Breast epithelium (tissue), 3 donors: ENCODE measurements around the gene ERCC6L.

Source experiments
- CTCF ChIP-seq, 3 donors: fragments of 450-650 bp; IDR thresholded peaks; one replicate each; pipeline ENCODE4 v1.5.1; 2016 to 2017; ENCODE audit warnings: antibody characterized with exemption in 3 of 3, mild to moderate bottlenecking in 3 of 3, moderate library complexity in 3 of 3
- POLR2A ChIP-seq: fragments of 450-650 bp; IDR thresholded peaks from one replicate; pipeline ENCODE4 v1.6.1; 2016; ENCODE audit warnings: antibody characterized with exemption, mild to moderate bottlenecking, moderate library complexity

- no peak for TF ChIP-seq POLR2A
- no peak for TF ChIP-seq CTCF (IDR thresholded peaks at IDR 0.05)
Observed at GRCh38 chrX:72254816-72255215, 16.0 kb upstream of the ERCC6L start.
